Prostate gland (tissue), 2 donors: ENCODE results near the gene COL16A1. TPM values are rescaled to one million over a fixed set of nuclear protein-coding genes. Genes with fewer than 3 reads are reported as not detected.
A peak's percentile ranks its signal among the peaks of the same experiment; 100 is the strongest.

Experiments
- DNase-seq: peaks from one replicate; pipeline ENCODE4 v3.0.0-alpha.2; 2019; ENCODE audit warnings: low spot score
- H3K27ac ChIP-seq, 2 donors: fragments of 200-600 bp; sonication (generic); 2 replicates each; pipeline ENCODE4 v1.5.1; 2017 to 2019
- H3K27me3 ChIP-seq: fragments of 200-600 bp; sonication (generic); replicated peaks from 2 replicates; pipeline ENCODE4 v1.5.1; 2019; ENCODE audit not compliant: insufficient read depth
- H3K36me3 ChIP-seq, 2 donors: fragments of 200-600 bp; sonication (generic); 1 replicate in 1 of 2; 2 replicates in 1 of 2; pipeline versions ENCODE4 v1.5.1 to v1.8.1; 2017 to 2019
- H3K4me1 ChIP-seq: fragments of 200-600 bp; sonication (generic); replicated peaks from 2 replicates; pipeline ENCODE4 v1.5.1; 2019
- H3K4me3 ChIP-seq, 2 donors: fragments of 200-600 bp; sonication (generic); 2 replicates each; pipeline ENCODE4 v1.5.1; 2017 to 2019
- H3K9me3 ChIP-seq: fragments of 200-600 bp; sonication (generic); 2 replicates; pipeline ENCODE4 v1.5.1; 2017
- CTCF ChIP-seq, 4 experiments: fragments of 200-600 bp in 2 of 4; fragments of 450-650 bp in 2 of 4; sonication (generic) in 2 of 4; IDR thresholded peaks; 1 replicate in 3 of 4; 2 replicates in 1 of 4; pipeline ENCODE4 v1.5.1; 2016 to 2019; ENCODE audit warnings: antibody characterized with exemption in 4 of 4, mild to moderate bottlenecking in 2 of 4, moderate library complexity in 2 of 4
- POLR2A ChIP-seq: fragments of 450-650 bp; IDR thresholded peaks from one replicate; pipeline ENCODE4 v1.6.1; 2016; ENCODE audit warnings: antibody characterized with exemption, mild to moderate bottlenecking
- POLR2AphosphoS5 ChIP-seq: sonication (generic); formaldehyde crosslinking; IDR thresholded peaks from one replicate; pipeline ENCODE4 v1.6.1; 2017; ENCODE audit warnings: antibody characterized with exemption
- WGBS: methylation state at CpG from one replicate; pipeline ENCODE4 v1.1.5; 2018; 5-methylcytosine and 5-hydroxymethylcytosine counted together
- intact Hi-C: fragments of 100-400 bp; cut with DNase I; formaldehyde crosslinking; loops from one replicate; pipeline ENCODE4 v1.14.2; 2022
- total RNA-seq, 2 donors: library from RNA; depleted of rRNA; stranded (reverse); fragments of >200 nt; gene quantifications; one replicate each; pipeline ENCODE4 v1.1.0, GENCODE V29; 2016

Gene COL16A1
- total RNA-seq, 2 donors from 2014 or later, result 45.3 to 89.4 TPM

DNA sequence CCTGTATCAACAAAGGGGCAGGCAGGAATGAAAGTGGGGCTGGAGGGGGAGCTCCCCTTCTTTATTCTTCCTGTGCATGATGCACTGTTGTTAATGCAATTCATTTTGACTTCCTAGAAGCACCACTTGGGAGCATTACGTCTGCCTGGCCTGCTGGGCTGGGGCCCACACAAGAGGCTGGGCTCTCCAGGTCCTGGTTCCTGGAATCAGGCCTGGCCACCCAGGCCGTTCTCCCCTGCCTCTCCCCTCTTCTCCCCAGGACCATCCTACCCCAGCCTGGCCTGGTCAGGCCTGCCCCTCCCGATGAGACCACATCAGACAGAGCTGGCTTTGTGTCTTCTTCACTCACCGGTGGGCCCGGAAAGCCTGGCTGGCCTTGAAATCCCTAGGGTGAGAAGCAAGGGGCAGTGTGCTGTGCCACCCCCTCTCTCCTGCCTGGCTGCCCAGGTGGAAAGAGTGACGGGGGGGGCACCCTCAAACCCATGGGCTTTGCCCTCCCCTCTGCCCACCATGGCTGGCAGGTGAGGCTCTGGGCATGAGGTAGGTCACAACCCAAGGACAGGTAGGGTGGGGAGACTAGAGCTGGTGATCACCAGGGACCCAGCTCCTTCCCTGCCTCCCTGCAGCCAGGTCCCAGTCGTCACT lies 38.5 kb downstream of the COL16A1 start:
- Histone ChIP-seq H3K4me3 (no peak overlapping the region), H3K4me1 (peaks cover 2% of the 10 kb centered on the region), H3K27ac (peak overlapping the region; percentile 45 to 46), H3K27me3 (no peaks in the 10 kb centered on the region), H3K36me3 (no peaks in the 10 kb centered on the region), H3K9me3 (no peaks in the 10 kb centered on the region)
- intact Hi-C loops, result loop anchor here (2.0 to 5.0 kb wide), 2 partner anchors 39 to 407 kb away; partner anchors contain the start of genes COL16A1 and TMEM39B
- TF ChIP-seq CTCF (IDR thresholded peaks at IDR 0.05), result no peak
- TF ChIP-seq POLR2A, result no peak
- no peak for TF ChIP-seq POLR2AphosphoS5
- WGBS, result 70% methylated on average over 7 of the region's 7 CpGs
- no peak for DNase-seq

GRCh38 chr1:31664528-31664927 lies 39.3 kb downstream of the COL16A1 start:
- Histone ChIP-seq H3K9me3 (no peaks in the 10 kb centered on the region), H3K27ac (no peak overlapping the region), H3K36me3 (no peaks in the 10 kb centered on the region), H3K27me3 (no peaks in the 10 kb centered on the region), H3K4me3 (no peak overlapping the region), H3K4me1 (peaks cover 2% of the 10 kb centered on the region)
- WGBS, result 92% methylated on average over 9 of the region's 9 CpGs
- no peak for DNase-seq
- intact Hi-C loops, result loop anchor here (2.0 to 5.0 kb wide), 2 partner anchors 40 to 123 kb away; partner anchors contain the start of gene COL16A1
- TF ChIP-seq POLR2A (no peak), CTCF (IDR thresholded peaks at IDR 0.05) (no peak), POLR2AphosphoS5 (no peak)

DNA sequence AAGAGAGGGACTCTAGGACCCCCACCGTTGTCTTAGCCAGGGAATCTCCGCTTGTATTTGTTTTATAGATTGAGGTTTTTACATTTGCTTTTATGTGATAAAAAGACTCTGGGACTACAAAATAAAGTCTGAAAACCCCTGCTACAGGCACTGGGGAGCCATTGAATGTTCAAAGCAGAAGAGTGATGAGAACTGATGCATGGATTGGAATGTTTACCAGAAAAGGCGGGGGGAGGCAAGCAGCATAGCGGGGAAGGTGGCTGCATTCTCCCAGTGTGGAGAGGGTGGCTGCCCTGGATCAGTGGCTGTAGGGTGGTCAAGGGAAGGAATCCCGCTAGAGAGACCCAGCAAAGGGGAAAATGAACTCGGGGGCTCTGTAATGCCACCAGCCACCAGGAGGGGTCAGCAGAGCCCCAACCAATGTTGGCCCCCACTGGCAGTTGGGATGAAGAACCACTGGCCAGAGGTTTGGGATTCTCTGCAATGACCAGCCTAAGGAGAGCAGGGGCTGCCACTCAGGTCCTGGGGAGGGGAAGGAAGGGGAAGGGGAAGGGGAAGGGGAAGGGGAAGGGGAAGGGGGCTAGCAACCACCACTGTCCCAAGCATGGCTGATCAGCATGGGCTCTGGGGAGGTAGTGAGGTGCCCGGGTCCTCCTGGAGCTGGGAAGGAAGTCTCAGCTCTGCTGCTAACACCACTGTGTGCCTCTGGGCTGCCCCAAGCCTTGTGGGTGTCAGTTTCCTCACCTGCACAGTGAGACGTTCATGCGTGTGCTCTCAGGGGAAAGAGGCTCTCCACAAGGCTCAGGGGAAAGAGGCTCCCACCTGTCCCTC lies 40.0 kb downstream of the COL16A1 start:
- intact Hi-C loops, result loop anchor here (2.0 to 5.0 kb wide), 2 partner anchors 41 to 123 kb away; partner anchors contain the start of gene COL16A1
- H3K27ac ChIP-seq, result no peak overlapping the region
- DNase-seq, result peak; percentile 33

DNA sequence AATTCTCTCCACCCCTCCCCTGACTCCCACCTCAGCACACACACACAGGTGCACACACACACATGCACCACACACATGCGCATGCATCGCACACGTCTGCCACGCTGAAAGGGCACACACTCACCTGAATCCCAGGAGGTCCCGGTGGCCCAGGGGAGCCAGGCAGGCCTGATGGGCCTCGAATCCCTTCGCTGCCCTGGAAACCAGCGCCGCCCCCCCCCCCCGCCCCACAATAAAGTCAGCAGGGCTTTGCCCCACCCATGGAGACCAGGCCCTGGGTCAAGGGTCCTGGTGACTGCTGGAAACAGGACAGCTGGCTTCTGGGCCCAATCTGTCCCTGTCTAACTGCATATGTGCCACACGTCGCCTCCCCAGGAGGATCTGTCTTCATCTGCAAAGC lies 41.4 kb downstream of the COL16A1 start:
- Histone ChIP-seq H3K27ac (no peak overlapping the region), H3K4me3 (no peak overlapping the region), H3K36me3 (no peaks in the 10 kb centered on the region), H3K4me1 (no peaks in the 10 kb centered on the region), H3K27me3 (no peaks in the 10 kb centered on the region), H3K9me3 (no peaks in the 10 kb centered on the region)
- WGBS, result 89% methylated on average over 12 of the region's 12 CpGs
- intact Hi-C loops, result loop anchor here (5.0 kb wide), 1 partner anchor 125 kb away; no protein-coding TSS in a partner anchor
- DNase-seq, result no peak
- TF ChIP-seq POLR2A (no peak), CTCF (IDR thresholded peaks at IDR 0.05) (no peak), POLR2AphosphoS5 (no peak)

More for the DNA sequence above, 40.0 kb downstream of the COL16A1 start:
- Histone ChIP-seq H3K9me3 (no peaks in the 10 kb centered on the region), H3K4me3 (no peak overlapping the region), H3K4me1 (no peaks in the 10 kb centered on the region), H3K36me3 (no peaks in the 10 kb centered on the region), H3K27me3 (no peaks in the 10 kb centered on the region)
- WGBS, result 47% methylated on average over 9 of the region's 9 CpGs
- TF ChIP-seq CTCF (IDR thresholded peaks at IDR 0.05) (peak; percentile 82 to 96 (median 92)), POLR2A (no peak), POLR2AphosphoS5 (peak; percentile 42)
